ENCODE measurements around the gene DPAGT1.

- TF ChIP-seq, protein P1, sequence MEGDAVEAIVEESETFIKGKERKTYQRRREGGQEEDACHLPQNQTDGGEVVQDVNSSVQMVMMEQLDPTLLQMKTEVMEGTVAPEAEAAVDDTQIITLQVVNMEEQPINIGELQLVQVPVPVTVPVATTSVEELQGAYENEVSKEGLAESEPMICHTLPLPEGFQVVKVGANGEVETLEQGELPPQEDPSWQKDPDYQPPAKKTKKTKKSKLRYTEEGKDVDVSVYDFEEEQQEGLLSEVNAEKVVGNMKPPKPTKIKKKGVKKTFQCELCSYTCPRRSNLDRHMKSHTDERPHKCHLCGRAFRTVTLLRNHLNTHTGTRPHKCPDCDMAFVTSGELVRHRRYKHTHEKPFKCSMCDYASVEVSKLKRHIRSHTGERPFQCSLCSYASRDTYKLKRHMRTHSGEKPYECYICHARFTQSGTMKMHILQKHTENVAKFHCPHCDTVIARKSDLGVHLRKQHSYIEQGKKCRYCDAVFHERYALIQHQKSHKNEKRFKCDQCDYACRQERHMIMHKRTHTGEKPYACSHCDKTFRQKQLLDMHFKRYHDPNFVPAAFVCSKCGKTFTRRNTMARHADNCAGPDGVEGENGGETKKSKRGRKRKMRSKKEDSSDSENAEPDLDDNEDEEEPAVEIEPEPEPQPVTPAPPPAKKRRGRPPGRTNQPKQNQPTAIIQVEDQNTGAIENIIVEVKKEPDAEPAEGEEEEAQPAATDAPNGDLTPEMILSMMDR (IDR thresholded peaks at IDR 0.05): no peak
- TF ChIP-seq POLR2A (IDR thresholded peaks at IDR 0.05; ENCODE audit: low read depth): no peak
- TF ChIP-seq EP300 (IDR thresholded peaks at IDR 0.05): no peak
Measured at GRCh38 chr11:119091178-119091577, 10.5 kb downstream of the DPAGT1 start.
